GM12878 (cell line): Measurements from ENCODE around the gene FSTL4. TPM values are rescaled to one million over a fixed set of nuclear protein-coding genes. Genes with fewer than 3 reads are reported as not detected.

Experiments used
- ATAC-seq: fragments of 200-7000 bp; cut with Tn5 transposase; 3 replicates; pipeline ENCODE4 v1.9.1; 2020; ENCODE audit warnings: mild to moderate bottlenecking, moderate library complexity
- BruUV-seq: library from RNA; stranded (reverse); fragments of 400-500 nt; replicated peaks from 2 replicates; lab custom pipeline; 2021; lab: Mats Ljungman, UMichigan
- CTCF ChIA-PET: fragments of 300-600 bp; sonication (Branson Sonifier 250); formaldehyde crosslinking; extraction: SDS; loops from one replicate; lab custom pipeline; 2021; ENCODE audit warnings: inconsistent platforms; lab: Yijun Ruan, JAX
- POLR2A ChIA-PET: fragments of 350-600 bp; formaldehyde crosslinking; extraction: SDS; loops from one replicate; lab custom pipeline; 2021; ENCODE audit warnings: inconsistent platforms; lab: Charles Lee
- RAD21 ChIA-PET: fragments of 300-600 bp; sonication (Branson Sonifier 250); formaldehyde crosslinking; loops from one replicate; lab custom pipeline; 2023; ENCODE audit warnings: antibody characterized with exemption; ENCODE audit not compliant: unreplicated experiment; lab: Charles Lee
- SMC1A ChIA-PET: fragments of 300-600 bp; sonication (Branson Sonifier 250); formaldehyde crosslinking; loops from one replicate; lab custom pipeline; 2023; ENCODE audit not compliant: unreplicated experiment, uncharacterized antibody; lab: Charles Lee
- DNase-seq: peaks from one replicate; pipeline ENCODE4 v3.0.0-alpha.2; 2011; ENCODE audit warnings: low read depth, low spot score
- FAIRE-seq: peaks from 3 replicates; lab custom pipeline; 2011; peaks lifted over from hg19 to GRCh38; lab: Jason Lieb, UNC
- H2AFZ ChIP-seq: 2 replicates; pipeline ENCODE4 v1.6.0; 2011; ENCODE audit warnings: low read depth, low read length, control low read depth; ENCODE audit not compliant: control insufficient read depth
- H3K27ac ChIP-seq: 2 replicates; pipeline ENCODE4 v1.5.1; 2011; ENCODE audit warnings: control low read depth; ENCODE audit not compliant: control insufficient read depth, insufficient read depth
- H3K27me3 ChIP-seq, 2 experiments: replicated peaks in 1 of 2; 2 replicates each; pipeline versions ENCODE4 v1.6.0 to v1.6.1; 2011; ENCODE audit warnings: low read length in 1 of 2; ENCODE audit not compliant: control insufficient read depth in 2 of 2, insufficient read depth in 2 of 2
- H3K36me3 ChIP-seq, 2 experiments: 2 replicates each; pipeline ENCODE4 v1.5.1; 2011; ENCODE audit warnings: low read length in 1 of 2; ENCODE audit not compliant: control insufficient read depth in 2 of 2, insufficient read depth in 2 of 2
- H3K4me1 ChIP-seq: 2 replicates; pipeline ENCODE4 v1.6.1; 2011; ENCODE audit warnings: mild to moderate bottlenecking, low read length, moderate library complexity, mixed read lengths; ENCODE audit not compliant: control insufficient read depth, insufficient read depth
- H3K4me2 ChIP-seq: 2 replicates; pipeline ENCODE4 v1.6.0; 2011; ENCODE audit warnings: control low read depth; ENCODE audit not compliant: control insufficient read depth, insufficient read depth
- H3K4me3 ChIP-seq: fragments of 200-600 bp; sonication (generic); 2 replicates; pipeline ENCODE4 v1.5.1; 2016
- H3K79me2 ChIP-seq: 2 replicates; pipeline ENCODE4 v1.6.0; 2011; ENCODE audit warnings: low read length; ENCODE audit not compliant: control insufficient read depth, insufficient read depth
- H3K9ac ChIP-seq: 2 replicates; pipeline ENCODE4 v1.8.0; 2011; ENCODE audit warnings: low read length, control low read depth, mixed read lengths; ENCODE audit not compliant: control insufficient read depth, insufficient read depth
- H3K9me3 ChIP-seq: replicated peaks from 3 replicates; pipeline ENCODE4 v1.5.1; 2011; ENCODE audit warnings: mild to moderate bottlenecking, low read length; ENCODE audit not compliant: control insufficient read depth, insufficient read depth
- H4K20me1 ChIP-seq: 2 replicates; pipeline ENCODE4 v1.6.0; 2011; ENCODE audit not compliant: control insufficient read depth, insufficient read depth
- HDAC6 ChIP-seq: fragments of 200-600 bp; sonication (generic); IDR thresholded peaks from one replicate; pipeline ENCODE4 v1.8.0; 2017; ENCODE audit warnings: antibody characterized with exemption; ENCODE audit not compliant: unreplicated experiment
- REST ChIP-seq: IDR thresholded peaks from 2 replicates; pipeline ENCODE4 v1.6.1; 2012; ENCODE audit warnings: mild to moderate bottlenecking, low read depth, low read length
- SUZ12 ChIP-seq: fragments of 200-600 bp; sonication (generic); IDR thresholded peaks from one replicate; pipeline ENCODE4 v1.6.1; 2018; ENCODE audit warnings: antibody characterized with exemption, mild to moderate bottlenecking; ENCODE audit not compliant: unreplicated experiment
- WGBS: methylation state at CpG from one replicate; pipeline ENCODE4 v1.1.6; 2016; ENCODE audit warnings: low lambda C conversion rate; ENCODE audit not compliant: insufficient replicate concordance, insufficient coverage; ENCODE audit errors: missing lambda C conversion rate; 5-methylcytosine and 5-hydroxymethylcytosine counted together
- in situ Hi-C: fragments of 300-500 bp; cut with MboI; formaldehyde crosslinking; loops from 9 replicates; pipeline ENCODE4 v1.14.3; 2018; ENCODE audit warnings: mixed read lengths
- intact Hi-C: fragments of 100-400 bp; cut with micrococcal nuclease; formaldehyde crosslinking; loops from one replicate; pipeline ENCODE4 v1.14.2; 2022; ENCODE audit not compliant: unreplicated experiment
- polyA plus RNA-seq, 11 experiments: library from polyadenylated mRNA; depleted of rRNA in 4 of 11; unstranded in 6 of 11; stranded (reverse) in 5 of 11; fragments of >200 nt; fragmentation: Nextera tagmentation in 4 of 11; fragmentation: Illumina TruSeq in 1 of 11; extraction: Ambion mirVana in 4 of 11; extraction: Trizol in 1 of 11; gene quantifications; 1 replicate in 1 of 11; 2 replicates in 10 of 11; pipeline versions ENCODE4 v1.2.1 to v1.2.3, GENCODE V29; 2011 to 2016; ENCODE audit warnings: inconsistent platforms in 2 of 11, missing spikeins in 2 of 11, low read depth in 1 of 11
- total RNA-seq, 4 experiments: library from RNA; depleted of rRNA in 3 of 4; stranded (reverse); fragments of >200 nt in 3 of 4; fragmentation: Illumina TruSeq in 1 of 4; extraction: Trizol in 1 of 4; gene quantifications; 2 replicates each; pipeline versions ENCODE4 v1.2.1 to v1.2.3, GENCODE V29; 2013 to 2021

The FSTL4 gene
- total and polyA plus RNA-seq, 10 of the 15 experiments (the other 5 are each of a cell fraction or from before 2014, with no cell fraction given) = 0.01 to 0.79 (median 0.21) TPM; not detected in 6

- no peak for TF ChIP-seq HDAC6
- TF ChIP-seq, all 136 proteins: peak for 0
Measured at GRCh38 chr5:133323494-133324457, 288.6 kb downstream of the FSTL4 start (continued).

- no peak for ATAC-seq
- Histone ChIP-seq H3K4me3 (no peak overlapping the region), H2AFZ (no peak overlapping the region), H3K4me2 (no peak overlapping the region), H3K36me3 (no peaks in the 10 kb centered on the region), H3K4me1 (peaks cover 34% of the 10 kb centered on the region), H3K27ac (no peak overlapping the region; the same call in 1 of the 2 replicates), H3K79me2 (no peaks in the 10 kb centered on the region), H3K9me3 (no peaks in the 10 kb centered on the region), H4K20me1 (no peaks in the 10 kb centered on the region), H3K27me3 (no peaks in the 10 kb centered on the region), H3K9ac (no peak overlapping the region)
- DNase-seq = no peak
- TF ChIP-seq SUZ12 (no peak), REST (peak; percentile 55; the same call in 1 of the 2 replicates)
- FAIRE-seq = no peak
- intact Hi-C loops = no loop called here
- CTCF ChIA-PET = interaction anchor here (0.8 to 2.0 kb wide), 4 partner anchors 25 to 499 kb away, joined by 3 to 5 read pairs (median 3); no protein-coding TSS in a partner anchor
- SMC1A ChIA-PET = interaction anchor here (1.5 to 1.7 kb wide), 2 partner anchors 10 to 56 kb away, joined by 3 to 4 read pairs; no protein-coding TSS in a partner anchor
- in situ Hi-C loops = no loop called here
- no TSS peak for BruUV-seq
- POLR2A ChIA-PET = no interaction called here
- 69% methylated on average over 5 of the region's 5 CpGs for WGBS
- RAD21 ChIA-PET = interaction anchor here (1.1 kb wide), 1 partner anchor 209 kb away, joined by 3 read pairs; no protein-coding TSS in a partner anchor
Measured at GRCh38 chr5:133322743-133323142, 289.6 kb downstream of the FSTL4 start.
